ENCODE results near the gene ZBTB20. TPM values are rescaled to one million over a fixed set of nuclear protein-coding genes. Genes with fewer than 3 reads are reported as not detected.

ZBTB20 gene
- total RNA-seq, 1 donor from 2014 or later: 66.4 TPM

DNA sequence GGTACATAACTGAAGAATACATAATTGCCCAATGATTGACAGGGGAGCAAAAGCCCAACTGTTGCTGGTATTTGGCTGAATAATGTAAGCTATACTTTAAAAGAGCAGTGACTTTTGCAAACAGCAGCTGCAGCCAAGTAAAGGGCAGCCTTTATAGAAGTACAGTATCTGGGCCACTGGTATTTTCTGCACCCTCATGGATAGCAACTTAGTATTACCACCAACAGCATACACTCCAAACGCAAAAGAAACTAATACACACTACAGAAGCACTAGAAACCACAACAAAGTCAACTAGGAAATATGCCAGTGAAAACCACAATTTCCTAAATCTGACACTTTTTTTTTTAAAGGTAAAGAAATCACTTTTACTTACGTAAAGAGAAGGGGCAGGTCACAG lies 647.1 kb downstream of the ZBTB20 start:
- no peaks in the 10 kb centered on the region for H3K27me3 ChIP-seq (ENCODE audit: low read depth)
- no peaks in the 10 kb centered on the region for H3K36me3 ChIP-seq
- H3K4me1 ChIP-seq: peaks cover 8% of the 10 kb centered on the region
- H3K27ac ChIP-seq: no peak overlapping the region
- DNase-seq (no peak), ATAC-seq (peak in 1 of 2 donors; percentile 41)
- intact Hi-C loops (cut with DNase I): no loop called here
- TF ChIP-seq, protein P1, sequence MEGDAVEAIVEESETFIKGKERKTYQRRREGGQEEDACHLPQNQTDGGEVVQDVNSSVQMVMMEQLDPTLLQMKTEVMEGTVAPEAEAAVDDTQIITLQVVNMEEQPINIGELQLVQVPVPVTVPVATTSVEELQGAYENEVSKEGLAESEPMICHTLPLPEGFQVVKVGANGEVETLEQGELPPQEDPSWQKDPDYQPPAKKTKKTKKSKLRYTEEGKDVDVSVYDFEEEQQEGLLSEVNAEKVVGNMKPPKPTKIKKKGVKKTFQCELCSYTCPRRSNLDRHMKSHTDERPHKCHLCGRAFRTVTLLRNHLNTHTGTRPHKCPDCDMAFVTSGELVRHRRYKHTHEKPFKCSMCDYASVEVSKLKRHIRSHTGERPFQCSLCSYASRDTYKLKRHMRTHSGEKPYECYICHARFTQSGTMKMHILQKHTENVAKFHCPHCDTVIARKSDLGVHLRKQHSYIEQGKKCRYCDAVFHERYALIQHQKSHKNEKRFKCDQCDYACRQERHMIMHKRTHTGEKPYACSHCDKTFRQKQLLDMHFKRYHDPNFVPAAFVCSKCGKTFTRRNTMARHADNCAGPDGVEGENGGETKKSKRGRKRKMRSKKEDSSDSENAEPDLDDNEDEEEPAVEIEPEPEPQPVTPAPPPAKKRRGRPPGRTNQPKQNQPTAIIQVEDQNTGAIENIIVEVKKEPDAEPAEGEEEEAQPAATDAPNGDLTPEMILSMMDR (IDR thresholded peaks at IDR 0.05): no peak
- no peaks in the 10 kb centered on the region for H3K9me3 ChIP-seq
- H3K4me3 ChIP-seq: no peak overlapping the region

DNA sequence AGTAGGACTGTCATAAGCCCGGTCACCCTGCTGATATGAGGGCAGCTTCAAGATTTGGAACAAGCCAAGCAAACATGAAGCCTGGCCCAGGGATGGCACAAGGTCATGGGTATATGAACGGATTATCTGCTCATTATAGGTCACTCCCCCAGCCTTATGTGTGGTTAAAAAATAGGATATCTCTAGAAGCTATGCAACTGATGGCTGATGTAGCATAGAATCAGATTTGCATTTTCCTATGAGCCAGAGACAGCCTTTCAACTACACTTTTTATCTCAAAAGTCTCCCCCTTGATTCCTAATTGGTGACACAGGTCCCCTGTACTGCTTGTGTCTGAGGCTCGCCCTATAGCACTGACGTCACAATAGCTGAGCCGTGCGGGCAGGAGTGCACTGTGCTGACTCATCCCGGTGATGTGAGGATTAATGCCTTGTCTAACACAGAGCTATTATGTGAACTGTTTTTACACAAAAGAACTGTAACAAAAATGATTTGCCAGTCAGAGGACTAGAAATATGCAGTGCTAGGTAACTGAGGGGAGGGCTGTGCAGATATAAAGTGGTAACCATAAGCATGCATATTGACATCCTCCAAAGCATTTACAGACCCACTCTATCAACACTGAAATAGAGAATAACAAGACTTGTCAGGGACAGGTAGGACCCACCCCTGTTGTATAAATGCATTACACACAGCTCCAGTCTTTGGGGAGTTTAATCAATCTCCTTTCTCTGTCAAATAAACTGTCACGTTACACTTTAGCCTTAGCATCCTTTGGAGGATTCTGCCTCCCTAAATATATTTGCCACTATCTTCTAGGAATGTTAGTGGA lies 648.3 kb downstream of the ZBTB20 start:
- intact Hi-C loops (cut with DNase I): no loop called here
- Histone ChIP-seq H3K9me3 (no peaks in the 10 kb centered on the region), H3K27me3 (ENCODE audit: low read depth) (no peaks in the 10 kb centered on the region), H3K27ac (no peak overlapping the region), H3K4me3 (no peak overlapping the region), H3K4me1 (peaks cover 8% of the 10 kb centered on the region), H3K36me3 (no peaks in the 10 kb centered on the region)
- TF ChIP-seq, protein P1 (IDR thresholded peaks at IDR 0.05): no peak
- no peak for DNase-seq
- peak in 1 of 2 donors; percentile 42 for ATAC-seq

DNA sequence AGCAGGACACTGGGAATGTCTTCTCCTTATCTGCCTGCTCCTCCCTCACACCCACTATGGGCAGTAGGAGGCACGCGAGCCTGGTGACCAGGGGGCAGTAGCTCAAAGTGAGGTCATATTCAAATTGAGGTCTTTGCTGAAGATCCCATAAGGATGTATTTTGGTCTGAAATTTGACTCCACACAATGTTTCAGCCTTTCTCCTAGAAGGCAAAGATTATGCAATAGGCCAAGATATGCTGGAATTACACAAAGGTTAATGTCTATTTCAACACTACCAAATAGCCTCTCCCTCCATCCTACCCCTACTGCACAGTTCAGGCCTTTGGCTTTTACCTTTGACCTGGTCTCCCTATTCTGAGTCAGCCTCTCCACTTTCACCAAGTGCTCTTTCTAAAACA lies 650.2 kb downstream of the ZBTB20 start:
- peak; percentile 63 to 72 for ATAC-seq
- no peak for DNase-seq
- Histone ChIP-seq H3K36me3 (no peaks in the 10 kb centered on the region), H3K4me1 (peaks cover 8% of the 10 kb centered on the region), H3K4me3 (no peak overlapping the region), H3K9me3 (no peaks in the 10 kb centered on the region), H3K27ac (no peak overlapping the region), H3K27me3 (ENCODE audit: low read depth) (no peaks in the 10 kb centered on the region)
- intact Hi-C loops (cut with DNase I): no loop called here
- TF ChIP-seq, protein P1 (IDR thresholded peaks at IDR 0.05): no peak

DNA sequence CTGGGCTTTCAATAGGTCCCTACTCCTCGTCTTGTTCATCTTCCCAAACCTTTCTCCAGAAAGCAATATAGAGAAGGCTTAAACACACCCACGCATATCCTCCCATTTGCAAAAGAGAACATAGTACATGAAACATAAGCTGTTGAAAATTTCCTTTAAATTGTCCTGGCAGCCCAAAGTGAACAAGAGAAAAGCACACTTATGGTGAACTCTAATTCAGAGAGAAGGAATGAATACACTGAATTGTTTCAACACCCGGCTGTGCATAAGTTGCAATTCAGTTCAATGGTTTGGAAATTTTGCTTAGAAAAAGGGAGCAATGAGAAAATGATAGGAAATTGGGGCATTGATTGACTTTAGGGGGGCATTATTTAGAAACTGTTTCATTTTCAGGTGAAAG lies 650.6 kb downstream of the ZBTB20 start:
- intact Hi-C loops (cut with DNase I): no loop called here
- no peak overlapping the region for H3K4me3 ChIP-seq
- no peaks in the 10 kb centered on the region for H3K9me3 ChIP-seq
- H3K27me3 ChIP-seq (ENCODE audit: low read depth): no peaks in the 10 kb centered on the region
- peaks cover 8% of the 10 kb centered on the region for H3K4me1 ChIP-seq
- TF ChIP-seq, protein P1 (IDR thresholded peaks at IDR 0.05): no peak
- H3K36me3 ChIP-seq: no peaks in the 10 kb centered on the region
- ATAC-seq: no peak
- DNase-seq: no peak
- H3K27ac ChIP-seq: no peak overlapping the region

DNA sequence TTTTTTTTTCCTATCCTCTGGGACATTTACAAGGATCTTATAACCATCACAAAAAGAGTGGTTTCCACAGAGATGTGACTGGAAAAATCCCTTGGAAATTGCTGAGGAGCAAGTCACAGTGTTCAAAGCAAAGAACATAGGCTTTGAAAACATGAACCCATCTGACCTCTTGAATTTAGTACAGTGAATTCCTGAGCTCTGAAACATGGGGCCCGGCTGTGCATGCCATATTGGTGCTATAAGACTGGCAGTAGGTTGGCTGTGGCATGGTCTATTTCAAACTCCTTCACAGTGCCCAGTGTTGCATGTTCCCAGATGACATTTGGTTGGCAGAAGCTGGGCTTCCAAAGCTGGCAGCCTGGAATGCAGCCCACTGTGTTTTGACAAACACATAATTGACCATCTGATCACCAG lies 651.1 kb downstream of the ZBTB20 start:
- intact Hi-C loops (cut with DNase I): no loop called here
- Histone ChIP-seq H3K9me3 (no peaks in the 10 kb centered on the region), H3K36me3 (no peaks in the 10 kb centered on the region), H3K27ac (no peak overlapping the region), H3K4me3 (no peak overlapping the region), H3K27me3 (ENCODE audit: low read depth) (no peaks in the 10 kb centered on the region), H3K4me1 (peaks cover 8% of the 10 kb centered on the region)
- no peak for ATAC-seq
- DNase-seq: no peak
- TF ChIP-seq, protein P1 (IDR thresholded peaks at IDR 0.05): no peak
